Astrocyte (in vitro differentiated cells and primary cell): ENCODE results near the gene PRICKLE1. TPM values are rescaled to one million over a fixed set of nuclear protein-coding genes. Genes with fewer than 3 reads are reported as not detected.

ENCODE experiments used
- DNase-seq: peaks from one replicate; pipeline ENCODE4 v3.0.0-alpha.2; 2010; ENCODE audit warnings: low read depth
- FAIRE-seq: peaks from 2 replicates; lab custom pipeline; 2011; peaks lifted over from hg19 to GRCh38; lab: Jason Lieb, UNC
- H2AFZ ChIP-seq: 2 replicates; pipeline ENCODE4 v1.6.0; 2012; ENCODE audit warnings: low read depth, low read length, inconsistent platforms
- H3K27ac ChIP-seq: 2 replicates; pipeline ENCODE4 v1.5.1; 2011; ENCODE audit warnings: low read depth, low read length, inconsistent platforms
- H3K27me3 ChIP-seq: 2 replicates; pipeline ENCODE4 v1.6.0; 2011; ENCODE audit warnings: low read length, inconsistent platforms; ENCODE audit not compliant: insufficient read depth
- H3K36me3 ChIP-seq: 2 replicates; pipeline ENCODE4 v1.5.1; 2011; ENCODE audit warnings: low read length, inconsistent platforms; ENCODE audit not compliant: insufficient read depth
- H3K4me1 ChIP-seq: 2 replicates; pipeline ENCODE4 v1.5.1; 2011; ENCODE audit warnings: low read length, inconsistent platforms; ENCODE audit not compliant: insufficient read depth
- H3K4me2 ChIP-seq: 2 replicates; pipeline ENCODE4 v1.6.0; 2012; ENCODE audit warnings: low read length, inconsistent platforms
- H3K4me3 ChIP-seq: 2 replicates; pipeline ENCODE4 v1.5.1; 2011; ENCODE audit warnings: low read depth, mild to moderate bottlenecking, low read length, inconsistent platforms; ENCODE audit not compliant: insufficient read depth
- H3K79me2 ChIP-seq: 2 replicates; pipeline ENCODE4 v1.6.0; 2012; ENCODE audit warnings: mild to moderate bottlenecking, low read length, inconsistent platforms; ENCODE audit not compliant: insufficient read depth
- H3K9ac ChIP-seq: 2 replicates; pipeline ENCODE4 v1.6.0; 2012; ENCODE audit warnings: mild to moderate bottlenecking, low read length, inconsistent platforms
- H3K9me3 ChIP-seq: 2 replicates; pipeline ENCODE4 v1.5.1; 2012; ENCODE audit warnings: low read depth, mild to moderate bottlenecking, low read length, inconsistent platforms; ENCODE audit not compliant: insufficient read depth
- H4K20me1 ChIP-seq: 2 replicates; pipeline ENCODE4 v1.6.0; 2012; ENCODE audit warnings: low read length, inconsistent platforms; ENCODE audit not compliant: insufficient read depth
- H3K27ac Mint-ChIP-seq: one replicate; pipeline ENCODE4 v1.8.0; 2021; ENCODE audit warnings: mild to moderate bottlenecking, mixed read lengths; ENCODE audit not compliant: unreplicated experiment
- H3K27me3 Mint-ChIP-seq: one replicate; pipeline ENCODE4 v1.8.0; 2021; ENCODE audit warnings: low read depth, mixed read lengths; ENCODE audit not compliant: unreplicated experiment
- H3K36me3 Mint-ChIP-seq: one replicate; pipeline ENCODE4 v1.8.0; 2021; ENCODE audit warnings: low read depth, mixed read lengths; ENCODE audit not compliant: unreplicated experiment
- H3K4me1 Mint-ChIP-seq: one replicate; pipeline ENCODE4 v1.8.0; 2021; ENCODE audit warnings: low read depth, mixed read lengths; ENCODE audit not compliant: unreplicated experiment
- H3K4me3 Mint-ChIP-seq: one replicate; pipeline ENCODE4 v1.8.0; 2021; ENCODE audit warnings: mild to moderate bottlenecking, moderate library complexity, mixed read lengths; ENCODE audit not compliant: unreplicated experiment
- H3K9me3 Mint-ChIP-seq: one replicate; pipeline ENCODE4 v1.8.0; 2021; ENCODE audit warnings: mild to moderate bottlenecking, mixed read lengths; ENCODE audit not compliant: unreplicated experiment
- CTCF ChIP-seq: IDR thresholded peaks from 2 replicates; pipeline ENCODE4 v1.5.1; 2011; ENCODE audit warnings: low read depth, mild to moderate bottlenecking, inconsistent platforms, low read length, moderate library complexity; ENCODE audit not compliant: insufficient read depth
- EZH2 ChIP-seq: IDR thresholded peaks from 2 replicates; pipeline ENCODE4 v1.6.1; 2012; ENCODE audit warnings: mild to moderate bottlenecking, low read length, inconsistent platforms; ENCODE audit not compliant: insufficient read depth
- total RNA-seq: library from RNA; stranded (reverse); gene quantifications from 2 replicates; pipeline ENCODE4 v1.2.1, GENCODE V29; 2021

Gene PRICKLE1
- total RNA-seq, 1 donor from 2014 or later, result 34.9 TPM

- FAIRE-seq (no peak), DNase-seq (no peak)
- no peak overlapping the region for H3K27ac ChIP-seq
- peak overlapping the region; percentile 32 for H3K4me3 ChIP-seq
- no peaks in the 10 kb centered on the region for H3K27me3 ChIP-seq
- H3K4me2 ChIP-seq, result peak overlapping the region; percentile 88
- TF ChIP-seq CTCF (no peak), EZH2 (no peak)
- no peaks in the 10 kb centered on the region for H3K36me3 ChIP-seq
- Mint-ChIP-seq H3K4me1 (peaks cover 31% of the 10 kb centered on the region), H3K27me3 (no peaks in the 10 kb centered on the region), H3K27ac (no peak overlapping the region), H3K36me3 (peaks cover 5% of the 10 kb centered on the region), H3K4me3 (peak overlapping the region; percentile 98), H3K9me3 (no peaks in the 10 kb centered on the region)
- H3K4me1 ChIP-seq, result peaks cover 40% of the 10 kb centered on the region
- H2AFZ ChIP-seq, result no peak overlapping the region
- peak overlapping the region; percentile 95 for H3K9ac ChIP-seq
- H4K20me1 ChIP-seq, result peaks cover 70% of the 10 kb centered on the region
- peaks cover 89% of the 10 kb centered on the region for H3K79me2 ChIP-seq
- H3K9me3 ChIP-seq, result no peaks in the 10 kb centered on the region
These were observed 3.3 kb downstream of the PRICKLE1 start for GRCh38 chr12:42586268-42586667.

GRCh38 chr12:42585841-42586216 lies 3.7 kb downstream of the PRICKLE1 start:
- H3K27ac ChIP-seq, result no peak overlapping the region
- Mint-ChIP-seq H3K9me3 (no peaks in the 10 kb centered on the region), H3K27me3 (no peaks in the 10 kb centered on the region), H3K4me1 (peaks cover 31% of the 10 kb centered on the region), H3K36me3 (peaks cover 5% of the 10 kb centered on the region), H3K4me3 (peak overlapping the region; percentile 98), H3K27ac (no peak overlapping the region)
- H3K36me3 ChIP-seq, result no peaks in the 10 kb centered on the region
- peaks cover 75% of the 10 kb centered on the region for H4K20me1 ChIP-seq
- no peak for FAIRE-seq
- peaks cover 38% of the 10 kb centered on the region for H3K4me1 ChIP-seq
- TF ChIP-seq EZH2 (no peak), CTCF (no peak)
- H3K9ac ChIP-seq, result no peak overlapping the region
- peaks cover 93% of the 10 kb centered on the region for H3K79me2 ChIP-seq
- no peaks in the 10 kb centered on the region for H3K27me3 ChIP-seq
- H3K9me3 ChIP-seq, result no peaks in the 10 kb centered on the region
- DNase-seq, result no peak
- H3K4me2 ChIP-seq, result peak overlapping the region; percentile 88
- no peak overlapping the region for H2AFZ ChIP-seq
- H3K4me3 ChIP-seq, result peak overlapping the region; percentile 32

- peaks cover 27% of the 10 kb centered on the region for H3K4me1 Mint-ChIP-seq
- Histone ChIP-seq H2AFZ (no peak overlapping the region), H3K9me3 (no peaks in the 10 kb centered on the region), H3K27ac (no peak overlapping the region), H3K27me3 (no peaks in the 10 kb centered on the region), H3K4me3 (peak overlapping the region; percentile 32), H3K4me1 (peaks cover 32% of the 10 kb centered on the region), H3K79me2 (peaks cover 98% of the 10 kb centered on the region), H3K9ac (no peak overlapping the region), H3K36me3 (no peaks in the 10 kb centered on the region), H4K20me1 (peaks cover 78% of the 10 kb centered on the region), H3K4me2 (peak overlapping the region; percentile 88)
- no peak overlapping the region for H3K27ac Mint-ChIP-seq
- no peak for TF ChIP-seq CTCF
- no peak for TF ChIP-seq EZH2
- H3K4me3 Mint-ChIP-seq, result peak overlapping the region; percentile 98
- H3K9me3 Mint-ChIP-seq, result no peaks in the 10 kb centered on the region
- FAIRE-seq, result no peak
- peaks cover 5% of the 10 kb centered on the region for H3K36me3 Mint-ChIP-seq
- no peak for DNase-seq
- H3K27me3 Mint-ChIP-seq, result no peaks in the 10 kb centered on the region
These were observed 4.2 kb downstream of the PRICKLE1 start for GRCh38 chr12:42585154-42585840.
